Measurements from ENCODE around the gene RUBCNL.
A peak's percentile ranks its signal among the peaks of the same experiment; 100 is the strongest.

The RUBCNL gene

DNA sequence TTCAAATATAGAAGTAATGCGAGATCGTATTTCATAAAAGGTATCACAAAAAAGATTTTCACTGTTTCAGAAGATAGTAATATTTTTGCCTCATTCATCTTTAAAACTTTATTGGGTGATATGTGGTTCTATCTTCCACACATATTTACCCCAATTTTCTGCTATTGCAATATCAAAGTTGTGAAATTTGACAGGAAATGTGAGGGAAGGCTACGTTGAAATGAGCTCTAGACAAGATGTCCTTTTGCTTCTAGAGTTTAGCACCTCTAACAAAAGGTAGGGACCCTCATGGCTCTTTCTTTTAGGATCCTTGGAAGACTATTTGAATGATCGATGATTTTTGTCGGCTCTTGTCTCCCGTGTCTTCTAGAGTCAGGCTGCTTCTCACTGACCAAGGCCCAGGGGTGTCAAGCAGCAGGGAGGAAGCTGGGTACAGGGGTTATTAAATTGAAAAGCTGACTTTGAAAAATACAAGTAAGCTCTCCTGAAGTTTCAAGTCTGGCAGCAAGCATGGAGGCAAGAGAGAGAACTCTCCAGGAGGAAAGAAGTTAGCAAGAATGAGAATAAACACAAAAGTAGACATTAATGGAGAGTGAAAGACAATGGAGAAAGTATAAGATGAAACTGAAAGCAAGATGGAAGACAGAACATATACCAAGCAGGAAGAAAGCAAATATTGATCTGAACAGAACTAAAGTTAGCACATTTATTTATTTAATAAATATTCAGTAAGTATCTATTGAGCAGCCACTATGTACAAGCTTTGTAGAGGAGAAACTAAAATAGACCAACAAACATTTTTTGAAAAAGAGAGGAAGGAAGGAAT, 73.4 kb downstream of the RUBCNL start:
- Mint-ChIP-seq H3K36me3 (peaks cover 5% of the 10 kb centered on the region), H3K4me1 (peaks cover 32% of the 10 kb centered on the region), H3K9me3 (peaks cover 7% of the 10 kb centered on the region), H3K4me3 (peak overlapping the region; percentile 53), H3K27ac (peak overlapping the region; percentile 93)
- ATAC-seq (no peak), DNase-seq (ENCODE audit: low spot score in 2 of 2) (no peak)

GRCh38 chr13:46313024-46313423, 74.0 kb downstream of the RUBCNL start:
- Mint-ChIP-seq H3K4me3 (no peak overlapping the region), H3K4me1 (peaks cover 31% of the 10 kb centered on the region), H3K9me3 (peaks cover 7% of the 10 kb centered on the region), H3K36me3 (peaks cover 5% of the 10 kb centered on the region), H3K27ac (peak overlapping the region; percentile 93)
- ATAC-seq (no peak), DNase-seq (ENCODE audit: low spot score in 2 of 2) (no peak)

- H3K4me3 Mint-ChIP-seq = no peak overlapping the region
- DNase-seq (ENCODE audit: low spot score in 2 of 2) (no peak), ATAC-seq (no peak)
- peaks cover 5% of the 10 kb centered on the region for H3K36me3 Mint-ChIP-seq
- H3K4me1 Mint-ChIP-seq = peaks cover 31% of the 10 kb centered on the region
- peaks cover 7% of the 10 kb centered on the region for H3K9me3 Mint-ChIP-seq
- no peak overlapping the region for H3K27ac Mint-ChIP-seq
These were observed 75.8 kb downstream of the RUBCNL start for GRCh38 chr13:46311217-46311616.

DNA sequence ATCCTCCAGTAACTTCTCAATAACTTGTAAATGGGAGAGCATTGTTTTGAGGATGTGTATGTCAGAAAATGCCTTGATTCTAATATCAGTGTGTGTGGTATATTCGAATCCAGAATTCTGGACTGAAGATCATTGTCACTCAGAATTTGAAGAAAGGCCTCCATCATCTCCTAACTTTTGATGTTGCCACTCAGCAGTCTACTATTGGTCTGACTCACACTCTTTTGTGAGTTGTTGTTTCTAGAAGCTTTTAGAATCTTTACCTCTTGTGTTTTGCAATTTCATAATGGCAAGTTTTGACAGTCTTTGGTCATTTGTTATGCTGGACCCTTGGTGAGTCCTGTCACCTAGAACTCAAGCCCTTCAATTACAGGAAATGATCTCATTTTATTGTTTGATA, 77.0 kb downstream of the RUBCNL start:
- ATAC-seq (no peak), DNase-seq (ENCODE audit: low spot score in 2 of 2) (no peak)
- Mint-ChIP-seq H3K36me3 (peaks cover under 1% of the 10 kb centered on the region), H3K4me1 (peaks cover 21% of the 10 kb centered on the region), H3K9me3 (peaks cover 7% of the 10 kb centered on the region), H3K27ac (no peak overlapping the region), H3K4me3 (no peak overlapping the region)

DNA sequence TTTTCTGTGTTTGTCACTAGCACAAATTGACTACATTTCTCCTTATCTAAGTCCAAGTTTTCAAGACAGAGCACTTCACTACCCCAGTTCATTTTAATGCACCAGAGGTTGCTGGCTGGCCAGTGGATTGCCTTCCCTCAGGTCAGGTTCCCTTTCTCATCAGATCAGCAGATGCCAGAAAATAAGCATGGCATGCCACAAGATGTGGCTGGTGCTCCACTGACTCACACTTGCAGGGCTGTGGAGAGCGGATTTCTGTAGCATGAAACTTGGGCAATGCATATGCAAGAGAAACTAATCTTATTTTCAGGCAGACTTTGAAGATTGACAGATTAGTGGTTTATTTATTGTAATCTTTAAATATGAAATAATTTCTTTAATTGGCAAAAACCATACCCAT, 79.5 kb downstream of the RUBCNL start:
- peaks cover 3% of the 10 kb centered on the region for H3K9me3 Mint-ChIP-seq
- no peaks in the 10 kb centered on the region for H3K36me3 Mint-ChIP-seq
- no peak overlapping the region for H3K27ac Mint-ChIP-seq
- no peak for ATAC-seq
- peaks cover 13% of the 10 kb centered on the region for H3K4me1 Mint-ChIP-seq
- no peak for DNase-seq (ENCODE audit: low spot score in 2 of 2)
- H3K4me3 Mint-ChIP-seq = no peak overlapping the region

DNA sequence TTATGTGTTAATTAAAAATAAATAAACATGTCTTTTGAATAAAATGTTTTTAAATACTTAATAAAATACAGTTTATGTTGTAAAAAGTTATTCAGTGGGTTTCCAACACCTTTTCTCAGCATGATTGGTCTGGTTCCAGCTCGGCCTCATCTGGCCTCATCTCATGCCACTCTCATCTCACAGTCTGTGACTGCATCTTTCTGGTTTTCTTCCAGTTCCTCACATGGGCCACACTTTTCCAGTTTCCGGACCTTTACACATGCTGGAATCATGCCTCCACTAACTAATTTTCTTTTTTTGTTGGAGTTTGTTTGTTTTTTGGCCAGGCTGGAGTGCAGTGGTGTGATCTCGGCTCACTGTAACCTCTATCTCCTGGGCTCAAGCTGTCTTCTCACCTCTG, 82.5 kb downstream of the RUBCNL start:
- DNase-seq (ENCODE audit: low spot score in 2 of 2) = no peak
- H3K9me3 Mint-ChIP-seq = peaks cover 3% of the 10 kb centered on the region
- peak overlapping the region; percentile 32 for H3K27ac Mint-ChIP-seq
- peak overlapping the region; percentile 45 for H3K4me3 Mint-ChIP-seq
- ATAC-seq = no peak
- H3K36me3 Mint-ChIP-seq = no peaks in the 10 kb centered on the region
- H3K4me1 Mint-ChIP-seq = peaks cover 7% of the 10 kb centered on the region

DNA sequence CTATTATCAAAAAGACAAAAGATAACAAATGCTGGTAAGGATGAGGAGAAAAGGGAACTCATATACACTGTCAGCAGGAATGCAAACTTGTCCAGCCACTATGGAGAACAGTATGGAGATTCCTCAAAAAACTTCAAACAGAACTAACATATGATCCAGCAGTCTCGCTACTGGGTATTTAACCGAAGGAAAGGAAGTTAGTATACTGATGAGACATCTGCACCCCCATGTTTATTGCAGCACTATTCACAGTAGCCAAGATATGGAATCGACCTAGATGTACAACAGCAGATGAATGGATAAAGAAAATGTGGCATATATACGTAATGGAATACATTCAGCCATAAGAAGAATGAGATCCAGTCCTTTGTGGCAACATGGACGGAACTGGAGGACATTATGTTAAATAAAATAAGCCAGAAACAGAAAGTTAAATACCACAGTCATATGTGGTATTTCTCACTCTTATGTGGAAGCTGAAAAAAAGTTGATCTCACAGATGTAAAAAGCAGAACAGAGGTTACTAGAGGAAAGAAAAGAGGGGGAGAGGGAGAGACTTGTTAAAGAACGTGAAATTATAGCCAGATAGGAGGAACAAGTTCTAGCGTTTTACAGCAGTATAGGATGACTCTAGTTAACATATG, 83.2 kb downstream of the RUBCNL start:
- ATAC-seq = peak; percentile 59
- Mint-ChIP-seq H3K36me3 (no peaks in the 10 kb centered on the region), H3K4me3 (peak overlapping the region; percentile 45)

DNA sequence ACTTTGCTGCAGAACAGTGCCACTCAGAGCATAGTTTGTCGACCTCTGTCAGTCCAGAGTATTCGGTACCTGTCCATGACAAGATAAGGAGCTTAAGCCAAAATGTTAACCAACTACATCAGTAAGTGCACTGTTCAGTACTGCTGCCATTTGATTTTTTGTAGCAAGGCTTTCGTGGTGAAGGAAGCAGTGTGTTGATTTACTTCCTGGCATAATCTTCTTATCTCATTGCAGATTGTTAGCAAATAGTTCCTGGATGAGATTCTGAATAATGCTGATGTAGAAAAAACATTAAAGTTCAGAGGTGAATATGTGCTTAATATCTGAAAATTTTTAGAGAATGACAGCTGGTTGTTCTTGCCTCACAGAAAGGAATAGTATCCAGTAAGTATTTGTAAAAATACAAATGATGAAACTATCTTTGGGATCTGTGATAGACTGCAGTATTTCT, 89.7 kb downstream of the RUBCNL start:
- no peaks in the 10 kb centered on the region for H3K36me3 Mint-ChIP-seq
- DNase-seq (ENCODE audit: low spot score in 2 of 2) (no peak), ATAC-seq (no peak)
- peaks cover 31% of the 10 kb centered on the region for H3K4me1 Mint-ChIP-seq
- H3K9me3 Mint-ChIP-seq = peaks cover 2% of the 10 kb centered on the region
- no peak overlapping the region for H3K4me3 Mint-ChIP-seq
- H3K27ac Mint-ChIP-seq = peak overlapping the region; percentile 86

More for the DNA sequence above, 83.2 kb downstream of the RUBCNL start:
- no peak for DNase-seq (ENCODE audit: low spot score in 2 of 2)
- H3K4me1 Mint-ChIP-seq = peaks cover 7% of the 10 kb centered on the region
- peak overlapping the region; percentile 32 for H3K27ac Mint-ChIP-seq
- peaks cover 3% of the 10 kb centered on the region for H3K9me3 Mint-ChIP-seq

GRCh38 chr13:46296921-46297320, 90.1 kb downstream of the RUBCNL start:
- ATAC-seq = no peak
- peak overlapping the region; percentile 65 for H3K4me3 Mint-ChIP-seq
- no peak for DNase-seq (ENCODE audit: low spot score in 2 of 2)

DNA sequence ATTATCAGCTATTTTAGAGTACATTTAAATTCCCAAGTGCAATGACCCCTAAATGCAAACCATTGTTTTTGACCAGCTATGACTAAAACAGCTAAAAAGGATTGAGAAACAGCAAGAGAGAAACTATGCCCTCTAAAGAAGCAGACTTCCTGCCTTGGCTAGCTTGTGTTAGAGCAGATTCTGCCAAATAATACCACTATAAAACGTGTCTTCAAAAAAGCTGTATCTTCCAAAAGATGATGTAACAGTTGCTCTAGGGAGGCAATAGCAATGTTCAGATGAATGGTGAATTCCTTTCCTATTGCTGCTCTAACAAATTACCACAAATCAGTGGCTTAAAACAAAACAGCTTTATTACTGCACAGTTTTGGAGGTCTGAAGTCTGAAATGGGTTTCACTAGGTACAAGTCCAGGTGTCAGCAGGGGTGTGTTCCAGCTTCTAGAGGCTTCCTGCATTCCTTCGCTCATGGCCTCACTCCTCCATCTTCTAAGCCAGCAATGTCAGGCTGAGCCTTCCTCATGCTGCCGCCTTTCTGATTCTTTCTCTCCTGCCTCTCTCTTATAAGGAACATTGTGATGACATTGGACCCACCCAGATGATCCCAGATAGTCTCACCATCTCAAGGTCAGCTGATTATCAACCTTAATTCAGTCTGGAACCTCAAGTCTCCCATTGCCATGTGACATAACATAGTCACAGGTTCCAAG, 90.8 kb downstream of the RUBCNL start:
- H3K36me3 Mint-ChIP-seq = no peaks in the 10 kb centered on the region
- no peaks in the 10 kb centered on the region for H3K9me3 Mint-ChIP-seq
- peaks cover 31% of the 10 kb centered on the region for H3K4me1 Mint-ChIP-seq
- DNase-seq (ENCODE audit: low spot score in 2 of 2) (no peak), ATAC-seq (peak; percentile 79)
- H3K27ac Mint-ChIP-seq = peak overlapping the region; percentile 86
- H3K4me3 Mint-ChIP-seq = peak overlapping the region; percentile 65

More at GRCh38 chr13:46296921-46297320, 90.1 kb downstream of the RUBCNL start:
- H3K9me3 Mint-ChIP-seq = no peaks in the 10 kb centered on the region
- H3K27ac Mint-ChIP-seq = peak overlapping the region; percentile 86
- H3K36me3 Mint-ChIP-seq = no peaks in the 10 kb centered on the region
- H3K4me1 Mint-ChIP-seq = peaks cover 31% of the 10 kb centered on the region

DNA sequence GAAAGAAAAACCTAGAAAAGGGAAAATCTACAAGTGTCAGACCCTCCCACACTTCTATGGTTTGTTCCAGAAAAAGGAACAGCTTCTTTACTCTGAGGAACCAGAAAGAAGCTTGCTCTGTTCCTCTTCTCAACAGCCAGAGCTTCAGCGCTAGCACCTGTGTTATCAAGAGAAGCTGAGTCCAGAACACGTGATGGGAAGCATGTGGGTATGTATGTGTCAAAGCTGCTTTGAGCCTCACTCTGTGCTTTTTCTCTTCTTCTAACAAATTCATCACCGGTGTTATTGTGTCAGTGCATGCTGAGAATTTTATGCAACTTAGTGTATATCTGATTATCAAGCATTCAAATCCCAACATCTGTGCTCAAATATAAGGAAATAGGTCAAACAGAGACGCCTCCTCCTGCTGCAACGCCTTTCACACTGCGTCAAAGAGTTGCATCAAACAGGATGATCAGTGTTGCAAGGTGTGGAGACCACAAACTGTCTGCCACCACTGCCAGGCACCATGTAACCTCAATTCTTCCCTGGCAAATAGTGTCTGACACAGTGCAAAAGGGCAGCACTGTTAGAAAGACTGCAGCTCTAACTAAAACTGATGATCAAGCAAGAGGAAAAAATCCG, 91.4 kb downstream of the RUBCNL start:
- no peaks in the 10 kb centered on the region for H3K9me3 Mint-ChIP-seq
- ATAC-seq = peak; percentile 94
- peak overlapping the region; percentile 65 for H3K4me3 Mint-ChIP-seq
- DNase-seq (ENCODE audit: low spot score in 2 of 2) = peak in 1 of 2 donors; percentile 78
- peaks cover 31% of the 10 kb centered on the region for H3K4me1 Mint-ChIP-seq
- H3K27ac Mint-ChIP-seq = peak overlapping the region; percentile 86
- H3K36me3 Mint-ChIP-seq = no peaks in the 10 kb centered on the region

GRCh38 chr13:46293436-46293835, 93.6 kb downstream of the RUBCNL start:
- Mint-ChIP-seq H3K4me1 (peaks cover 31% of the 10 kb centered on the region), H3K27ac (peak overlapping the region; percentile 2), H3K4me3 (no peak overlapping the region), H3K36me3 (no peaks in the 10 kb centered on the region), H3K9me3 (no peaks in the 10 kb centered on the region)
- DNase-seq (ENCODE audit: low spot score in 2 of 2) (no peak), ATAC-seq (no peak)

Measured in stimulated activated effector memory CD8-positive, alpha-beta T cell treated with anti-CD3 and anti-CD28 coated beads, Interleukin-12 subunit alpha, Interleukin-12 subunit beta, amount 100 ng/mL, for 72 hours (primary cell).